Measurements from ENCODE around the gene ZNHIT1.

- TF ChIP-seq POLR2A (IDR thresholded peaks at IDR 0.05) (no peak), CTCF (IDR thresholded peaks at IDR 0.05) (no peak)
Measured at GRCh38 chr7:101180130-101180755, 37.7 kb upstream of the ZNHIT1 start, which contains the start of gene NAT16.

Data from prostate gland (tissue), 2 donors.